K562 (cell line): ENCODE measurements around the gene OGDH. TPM values are rescaled to one million over a fixed set of nuclear protein-coding genes. Genes with fewer than 3 reads are reported as not detected.
A peak's percentile ranks its signal among the peaks of the same experiment; 100 is the strongest.

Source experiments
- ATAC-seq: fragments of 200-7000 bp; cut with Tn5 transposase; 3 replicates; pipeline ENCODE4 v1.9.1; 2020; ENCODE audit warnings: moderate library complexity
- BruUV-seq: library from RNA; stranded (reverse); fragments of 400-500 nt; replicated peaks from 2 replicates; lab custom pipeline; 2021; lab: Mats Ljungman, UMichigan
- CTCF ChIA-PET: fragments of 300-600 bp; formaldehyde crosslinking; extraction: SDS; loops from one replicate; lab custom pipeline; 2021; ENCODE audit warnings: low intra/inter-chr PET ratio; lab: Yijun Ruan, JAX
- POLR2A ChIA-PET: fragments of 300-600, 350-650 bp; sonication (Branson Sonifier 250); formaldehyde crosslinking; extraction: SDS; loops from one replicate; lab custom pipeline; 2021; ENCODE audit warnings: antibody characterized with exemption, inconsistent platforms; lab: Yijun Ruan, JAX
- DNase-seq, 4 experiments: peaks; one replicate each; pipeline versions ENCODE4 v3.0.0 to v3.0.0-alpha.2; 2011 to 2018; ENCODE audit warnings: low spot score in 3 of 4, mixed read lengths in 3 of 4; ENCODE audit errors: extremely low read depth in 1 of 4
- FAIRE-seq: peaks from 2 replicates; lab custom pipeline; 2011; peaks lifted over from hg19 to GRCh38; lab: Jason Lieb, UNC
- H2AFZ ChIP-seq: 2 replicates; pipeline ENCODE4 v1.6.0; 2011; ENCODE audit warnings: low read depth, low read length, control low read depth, inconsistent platforms
- H3K27ac ChIP-seq: fragments of 200-600 bp; 3 replicates; pipeline ENCODE4 v1.8.0; 2011; ENCODE audit warnings: low read depth, mild to moderate bottlenecking, control low read depth, inconsistent platforms, low read length, moderate library complexity, mixed read lengths; ENCODE audit errors: extremely low read depth
- H3K27me3 ChIP-seq, 2 experiments: fragments of 300-600 bp in 1 of 2; 2 replicates in 1 of 2; 3 replicates in 1 of 2; pipeline versions ENCODE4 v1.6.0 to v1.8.0; 2011; ENCODE audit warnings: inconsistent platforms in 2 of 2, low read length in 2 of 2, mild to moderate bottlenecking in 1 of 2, mixed read lengths in 1 of 2, moderate library complexity in 1 of 2; ENCODE audit not compliant: control insufficient read depth in 2 of 2, insufficient read depth in 2 of 2
- H3K36me3 ChIP-seq: fragments of 300-600 bp; 3 replicates; pipeline ENCODE4 v1.8.0; 2011; ENCODE audit warnings: mild to moderate bottlenecking, low read length, inconsistent platforms; ENCODE audit not compliant: control insufficient read depth, insufficient read depth
- H3K4me1 ChIP-seq, 2 experiments: fragments of 200-600 bp in 1 of 2; replicated peaks in 1 of 2; 2 replicates in 1 of 2; 3 replicates in 1 of 2; pipeline versions ENCODE4 v1.5.1 to v1.8.0; 2011; ENCODE audit warnings: inconsistent platforms in 2 of 2, low read length in 2 of 2, mild to moderate bottlenecking in 1 of 2, mixed read lengths in 1 of 2, moderate library complexity in 1 of 2; ENCODE audit not compliant: control insufficient read depth in 2 of 2, insufficient read depth in 2 of 2
- H3K4me2 ChIP-seq: 2 replicates; pipeline ENCODE4 v1.6.1; 2011; ENCODE audit warnings: low read length, control low read depth, inconsistent platforms, mixed read lengths; ENCODE audit not compliant: insufficient read depth
- H3K4me3 ChIP-seq: fragments of 200-600 bp; sonication (generic), shearing (Covaris generic); 2 replicates; pipeline ENCODE4 v1.5.1; 2016; ENCODE audit warnings: control low read depth, inconsistent platforms
- H3K79me2 ChIP-seq: fragments of 200-600 bp; 3 replicates; pipeline ENCODE4 v1.8.0; 2011; ENCODE audit warnings: low read length, inconsistent platforms; ENCODE audit not compliant: control insufficient read depth, insufficient read depth
- H3K9ac ChIP-seq, 2 experiments: 2 replicates each; pipeline versions ENCODE4 v1.6.0 to v1.6.1; 2011; ENCODE audit warnings: low read depth in 2 of 2, low read length in 2 of 2, control low read depth in 1 of 2, inconsistent platforms in 1 of 2, mild to moderate bottlenecking in 1 of 2, mixed read lengths in 1 of 2; ENCODE audit not compliant: insufficient read depth in 1 of 2
- H3K9me1 ChIP-seq: one replicate; pipeline ENCODE4 v1.6.0; 2011; ENCODE audit warnings: inconsistent platforms, mild to moderate bottlenecking, low read length, moderate library complexity; ENCODE audit not compliant: control insufficient read depth, insufficient read depth
- H3K9me3 ChIP-seq: replicated peaks from 2 replicates; pipeline ENCODE4 v1.5.1; 2011; ENCODE audit warnings: low read depth, low read length, inconsistent platforms; ENCODE audit not compliant: control insufficient read depth, insufficient read depth
- H4K20me1 ChIP-seq: replicated peaks from 2 replicates; pipeline ENCODE4 v1.6.1; 2011; ENCODE audit warnings: low read length, inconsistent platforms, mixed read lengths; ENCODE audit not compliant: control insufficient read depth, insufficient read depth
- ARID1B ChIP-seq: fragments of 450-650 bp; IDR thresholded peaks from 2 replicates; pipeline ENCODE4 v1.6.1; 2016; ENCODE audit warnings: antibody characterized with exemption, mild to moderate bottlenecking, inconsistent platforms
- BRF1 ChIP-seq: IDR thresholded peaks from 3 replicates; pipeline ENCODE4 v1.6.1; 2011; ENCODE audit warnings: borderline replicate concordance, mild to moderate bottlenecking; ENCODE audit not compliant: insufficient read length; ENCODE audit errors: extremely low read depth
- L3MBTL2 ChIP-seq: fragments of 450-650 bp; IDR thresholded peaks from 2 replicates; pipeline ENCODE4 v1.6.1; 2016; ENCODE audit warnings: mild to moderate bottlenecking, moderate library complexity
- NFE2 ChIP-seq: IDR thresholded peaks from 2 replicates; pipeline ENCODE4 v1.6.1; 2014; ENCODE audit warnings: antibody characterized with exemption, low read depth
- NR4A1 ChIP-seq, 2 experiments: fragments of 250-450 bp in 1 of 2; fragments of 450-650 bp in 1 of 2; sonication (Bioruptor Pico) in 1 of 2; IDR thresholded peaks; 2 replicates each; pipeline versions ENCODE4 v1.4.0 to v1.6.1; 2016 to 2020; ENCODE audit warnings: mild to moderate bottlenecking in 2 of 2, missing compliant biosample characterization in 1 of 2, missing genetic modification characterization in 1 of 2, moderate library complexity in 1 of 2
- POLR2A ChIP-seq: fragments of 450-650 bp; conservative IDR thresholded peaks from 2 replicates; pipeline ENCODE4 v1.6.1; 2016
- POLR2AphosphoS5 ChIP-seq: IDR thresholded peaks from 2 replicates; pipeline ENCODE4 v1.6.1; 2011; ENCODE audit warnings: mild to moderate bottlenecking, low read depth, low read length, moderate library complexity; ENCODE audit not compliant: control insufficient read depth, insufficient read depth
- PTBP1 ChIP-seq: fragments of 200-400 bp; formaldehyde crosslinking; IDR thresholded peaks from 2 replicates; pipeline ENCODE4 v1.6.1; 2017; ENCODE audit warnings: low read depth, low read length
- RNF2 ChIP-seq: sonication (generic); IDR thresholded peaks from 2 replicates; pipeline ENCODE4 v1.6.1; 2016
- SOX6 ChIP-seq: fragments of 450-650 bp; IDR thresholded peaks from 2 replicates; pipeline ENCODE4 v1.6.1; 2014; ENCODE audit warnings: mild to moderate bottlenecking
- TAL1 ChIP-seq: fragments of 450-650 bp; IDR thresholded peaks from 2 replicates; pipeline ENCODE4 v1.6.1; 2016; ENCODE audit warnings: mild to moderate bottlenecking
- TCF3 ChIP-seq: sonication (generic); formaldehyde crosslinking; IDR thresholded peaks from 2 replicates; pipeline ENCODE4 v1.4.0; 2020; ENCODE audit warnings: mild to moderate bottlenecking, missing genetic modification reagents
- TCF7 ChIP-seq: sonication (generic); IDR thresholded peaks from 2 replicates; pipeline ENCODE4 v1.6.1; 2016; ENCODE audit warnings: antibody characterized with exemption, borderline replicate concordance
- ZNF253 ChIP-seq: fragments of 250-450 bp; sonication (Bioruptor Pico); conservative IDR thresholded peaks from 2 replicates; pipeline ENCODE4 v1.6.1; 2021; ENCODE audit warnings: mild to moderate bottlenecking
- ZNF316 ChIP-seq: fragments of 450-650 bp; IDR thresholded peaks from 2 replicates; pipeline ENCODE4 v1.6.1; 2016
- WGBS: fragments of 100-300 bp; shearing (Covaris generic); methylation state at CpG from one replicate; pipeline ENCODE4 v1.1.6; 2016; ENCODE audit warnings: low coverage, mixed read lengths; ENCODE audit not compliant: insufficient coverage; ENCODE audit errors: missing lambda C conversion rate; 5-methylcytosine and 5-hydroxymethylcytosine counted together
- in situ Hi-C: fragments of 300-500 bp; cut with MboI; formaldehyde crosslinking; loops from 4 replicates; pipeline ENCODE4 v1.15.0; 2018; ENCODE audit warnings: inconsistent platforms, mixed read lengths
- intact Hi-C: fragments of 100-400 bp; cut with micrococcal nuclease; formaldehyde crosslinking; loops from 2 replicates; pipeline ENCODE4 v1.14.2; 2022
- polyA plus RNA-seq, 8 experiments: library from polyadenylated mRNA; depleted of rRNA in 4 of 8; stranded (reverse) in 5 of 8; unstranded in 3 of 8; fragments of >200 nt; fragmentation: Nextera tagmentation in 2 of 8; fragmentation: Illumina TruSeq in 1 of 8; extraction: Ambion mirVana in 2 of 8; extraction: Trizol in 1 of 8; gene quantifications; 2 replicates each; pipeline versions ENCODE4 v1.2.1 to v1.2.3, GENCODE V29; 2011 to 2014; ENCODE audit warnings: inconsistent platforms in 1 of 8, missing spikeins in 1 of 8
- total RNA-seq, 7 experiments: library from RNA; depleted of rRNA in 6 of 7; stranded (reverse); fragments of >200 nt in 6 of 7; fragmentation: Illumina TruSeq in 2 of 7; extraction: Trizol in 2 of 7; gene quantifications; 2 replicates each; pipeline versions ENCODE4 v1.2.1 to v1.2.3, GENCODE V29; 2011 to 2021; ENCODE audit warnings: low replicate concordance in 1 of 7
- TF ChIP-seq, protein P1 (sequence below): fragments of 250-450 bp; sonication (Bioruptor Pico); IDR thresholded peaks from 2 replicates; pipeline ENCODE4 v1.5.1; 2021; ENCODE audit warnings: mild to moderate bottlenecking
- TF ChIP-seq, protein P2 (sequence below): fragments of 250-450 bp; sonication (Bioruptor Pico); IDR thresholded peaks from 2 replicates; pipeline ENCODE4 v1.5.0; 2020; ENCODE audit warnings: mild to moderate bottlenecking
- TF ChIP-seq, protein P3 (sequence below): fragments of 250-450 bp; sonication (Bioruptor Pico); IDR thresholded peaks from 2 replicates; pipeline ENCODE4 v1.8.0; 2021; ENCODE audit warnings: moderate library complexity, mild to moderate bottlenecking, inconsistent platforms
- TF ChIP-seq, protein P4 (sequence below): fragments of 250-450 bp; sonication (Bioruptor Pico); IDR thresholded peaks from 2 replicates; pipeline ENCODE4 v1.8.0; 2021; ENCODE audit warnings: moderate library complexity, mild to moderate bottlenecking, inconsistent platforms

The OGDH gene
- total and polyA plus RNA-seq, 9 of the 15 experiments (the other 6 are each of a cell fraction or from before 2014, with no cell fraction given), result 3.1 to 80.3 (median 23.5) TPM

DNA sequence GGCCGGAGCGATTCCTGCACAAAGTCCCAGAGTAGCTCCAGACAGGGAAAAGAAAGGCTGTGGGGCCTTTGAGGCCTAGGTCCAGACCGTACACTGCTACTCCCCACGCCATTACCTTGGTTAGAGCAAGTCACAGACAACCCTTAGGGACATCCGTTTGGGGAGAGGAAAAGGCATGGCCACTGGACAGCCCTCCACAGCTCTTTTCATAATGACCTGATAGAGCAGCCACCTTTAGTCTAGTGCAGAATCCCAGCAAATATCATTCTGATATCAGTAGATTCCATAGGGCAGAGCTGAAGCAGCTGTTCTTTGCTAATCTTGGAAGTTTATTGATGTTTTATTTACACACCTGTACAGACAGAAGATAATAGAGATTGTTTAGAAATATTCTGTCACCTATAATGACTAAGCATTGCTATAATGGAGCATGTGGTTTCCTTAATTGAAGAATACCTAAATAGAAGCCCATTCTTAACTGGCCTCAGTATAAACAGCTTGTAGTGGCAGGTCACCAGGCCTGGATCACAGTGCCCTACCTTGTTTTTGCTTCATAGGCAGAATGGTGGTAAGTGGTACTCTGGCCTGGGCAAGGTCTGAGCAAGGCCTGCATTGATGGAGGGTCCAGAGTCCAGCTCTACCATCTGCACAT, 27.9 kb downstream of the OGDH start:
- H2AFZ ChIP-seq, result no peak overlapping the region
- H3K79me2 ChIP-seq, result peaks cover 34% of the 10 kb centered on the region
- peaks cover 6% of the 10 kb centered on the region; the same call in 1 of the 2 replicates for H4K20me1 ChIP-seq
- ChIA-PET POLR2A (interaction anchor here (0.8 to 3.8 kb wide), 5 partner anchors 9 to 28 kb away, joined by 3 to 15 read pairs (median 3); partner anchors contain the start of gene OGDH), CTCF (no interaction called here)
- H3K9me1 ChIP-seq, result peaks cover 4% of the 10 kb centered on the region
- peak overlapping the region; percentile 67; the same call in 1 of the 2 replicates for H3K4me2 ChIP-seq
- DNase-seq, result peak in 1 of 4 experiments; percentile 21
- peak overlapping the region; percentile 49 for H3K27ac ChIP-seq
- intact Hi-C loops (no loop called here), in situ Hi-C loops (no loop called here)
- whole genome bisulfite sequencing, result 51% methylated on average over 4 of the region's 5 CpGs
- H3K4me1 ChIP-seq, result peaks cover 34 to 44% of the 10 kb centered on the region in 2 experiments
- ATAC-seq, result peak; percentile 27
- no peaks in the 10 kb centered on the region for H3K27me3 ChIP-seq
- FAIRE-seq, result no peak
- no TSS peak for BruUV-seq
- peaks cover 33% of the 10 kb centered on the region; the same call in 1 of the 3 replicates for H3K36me3 ChIP-seq
- no peaks in the 10 kb centered on the region for H3K9me3 ChIP-seq
- no peak overlapping the region for H3K4me3 ChIP-seq
- H3K9ac ChIP-seq, result peak overlapping the region in 1 of 2 experiments; percentile 65; a peak in 1 of 4 replicates
- TF ChIP-seq TCF3 (peak; percentile 56), ZNF253 (CRISPR knock-in tag) (no peak), TCF7 (no peak), SOX6 (peak; percentile 22; the same call in 1 of the 2 replicates), NR4A1 (CRISPR knock-in tag; IDR thresholded peaks at IDR 0.05) (no peak), NR4A1 (tag; IDR thresholded peaks at IDR 0.05) (no peak), TAL1 (peak; percentile 57), POLR2A (0 out of 2 replicates have a peak, but pooled peaks have one; percentile 1), PTBP1 (no peak), NFE2 (peak; percentile 57), POLR2AphosphoS5 (0 out of 2 replicates have a peak, but pooled peaks have one; percentile 13), BRF1 (no peak), RNF2 (no peak), ARID1B (peak; percentile 39), L3MBTL2 (0 out of 2 replicates have a peak, but pooled peaks have one; percentile 7), ZNF316 (peak; percentile 60)
- TF ChIP-seq, protein P1, sequence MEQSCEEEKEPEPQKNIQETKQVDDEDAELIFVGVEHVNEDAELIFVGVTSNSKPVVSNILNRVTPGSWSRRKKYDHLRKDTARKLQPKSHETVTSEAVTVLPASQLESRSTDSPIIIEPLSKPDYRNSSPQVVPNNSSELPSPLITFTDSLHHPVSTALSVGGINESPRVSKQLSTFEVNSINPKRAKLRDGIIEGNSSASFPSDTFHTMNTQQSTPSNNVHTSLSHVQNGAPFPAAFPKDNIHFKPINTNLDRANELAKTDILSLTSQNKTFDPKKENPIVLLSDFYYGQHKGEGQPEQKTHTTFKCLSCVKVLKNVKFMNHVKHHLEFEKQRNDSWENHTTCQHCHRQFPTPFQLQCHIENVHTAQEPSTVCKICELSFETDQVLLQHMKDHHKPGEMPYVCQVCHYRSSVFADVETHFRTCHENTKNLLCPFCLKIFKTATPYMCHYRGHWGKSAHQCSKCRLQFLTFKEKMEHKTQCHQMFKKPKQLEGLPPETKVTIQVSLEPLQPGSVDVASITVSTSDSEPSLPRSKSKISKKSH (CRISPR knock-in tag), result no peak
- TF ChIP-seq, protein P2, sequence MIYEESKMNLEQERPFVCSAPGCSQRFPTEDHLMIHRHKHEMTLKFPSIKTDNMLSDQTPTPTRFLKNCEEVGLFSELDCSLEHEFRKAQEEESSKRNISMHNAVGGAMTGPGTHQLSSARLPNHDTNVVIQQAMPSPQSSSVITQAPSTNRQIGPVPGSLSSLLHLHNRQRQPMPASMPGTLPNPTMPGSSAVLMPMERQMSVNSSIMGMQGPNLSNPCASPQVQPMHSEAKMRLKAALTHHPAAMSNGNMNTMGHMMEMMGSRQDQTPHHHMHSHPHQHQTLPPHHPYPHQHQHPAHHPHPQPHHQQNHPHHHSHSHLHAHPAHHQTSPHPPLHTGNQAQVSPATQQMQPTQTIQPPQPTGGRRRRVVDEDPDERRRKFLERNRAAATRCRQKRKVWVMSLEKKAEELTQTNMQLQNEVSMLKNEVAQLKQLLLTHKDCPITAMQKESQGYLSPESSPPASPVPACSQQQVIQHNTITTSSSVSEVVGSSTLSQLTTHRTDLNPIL (CRISPR knock-in tag), result no peak
- TF ChIP-seq, protein P3, sequence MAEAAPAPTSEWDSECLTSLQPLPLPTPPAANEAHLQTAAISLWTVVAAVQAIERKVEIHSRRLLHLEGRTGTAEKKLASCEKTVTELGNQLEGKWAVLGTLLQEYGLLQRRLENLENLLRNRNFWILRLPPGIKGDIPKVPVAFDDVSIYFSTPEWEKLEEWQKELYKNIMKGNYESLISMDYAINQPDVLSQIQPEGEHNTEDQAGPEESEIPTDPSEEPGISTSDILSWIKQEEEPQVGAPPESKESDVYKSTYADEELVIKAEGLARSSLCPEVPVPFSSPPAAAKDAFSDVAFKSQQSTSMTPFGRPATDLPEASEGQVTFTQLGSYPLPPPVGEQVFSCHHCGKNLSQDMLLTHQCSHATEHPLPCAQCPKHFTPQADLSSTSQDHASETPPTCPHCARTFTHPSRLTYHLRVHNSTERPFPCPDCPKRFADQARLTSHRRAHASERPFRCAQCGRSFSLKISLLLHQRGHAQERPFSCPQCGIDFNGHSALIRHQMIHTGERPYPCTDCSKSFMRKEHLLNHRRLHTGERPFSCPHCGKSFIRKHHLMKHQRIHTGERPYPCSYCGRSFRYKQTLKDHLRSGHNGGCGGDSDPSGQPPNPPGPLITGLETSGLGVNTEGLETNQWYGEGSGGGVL (CRISPR knock-in tag), result no peak
- TF ChIP-seq, protein P4, sequence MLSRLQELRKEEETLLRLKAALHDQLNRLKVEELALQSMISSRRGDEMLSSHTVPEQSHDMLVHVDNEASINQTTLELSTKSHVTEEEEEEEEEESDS (CRISPR knock-in tag), result no peak
